GM12878 (cell line): Measurements from ENCODE around the gene GIT1.
"Not testable (repeated sequence)": the region's sequence is repeated elsewhere in the genome, so short reads cannot be mapped to it uniquely, and the experiment has no call there.

Experiments used
- EP300 ChIP-seq, 2 experiments: fragments of 150-350 bp in 1 of 2; IDR thresholded peaks; 2 replicates each; pipeline ENCODE4 v1.6.1; 2011 to 2012; ENCODE audit warnings: low read depth in 2 of 2, low read length in 2 of 2, borderline replicate concordance in 1 of 2, improper control_type of control experiment in 1 of 2, inconsistent platforms in 1 of 2; ENCODE audit not compliant: control insufficient read depth in 1 of 2
- FOXK2 ChIP-seq: fragments of 450-650 bp; IDR thresholded peaks from 2 replicates; pipeline ENCODE4 v1.6.1; 2017; ENCODE audit warnings: mild to moderate bottlenecking, moderate library complexity
- GABPA ChIP-seq: IDR thresholded peaks from 2 replicates; pipeline ENCODE4 v1.6.1; 2014; ENCODE audit warnings: antibody characterized with exemption, low read depth, mild to moderate bottlenecking, inconsistent platforms
- POLR2A ChIP-seq: IDR thresholded peaks from 2 replicates; pipeline ENCODE4 v1.6.1; 2011; ENCODE audit warnings: low read depth, mild to moderate bottlenecking, low read length
- POLR2AphosphoS5 ChIP-seq: IDR thresholded peaks from 2 replicates; pipeline ENCODE4 v1.6.1; 2011; ENCODE audit warnings: mild to moderate bottlenecking, low read length, inconsistent platforms
- RFX5 ChIP-seq: IDR thresholded peaks from 2 replicates; pipeline ENCODE4 v1.6.1; 2011; ENCODE audit warnings: low read depth, low read length, improper control_type of control experiment
- ZNF274 ChIP-seq: IDR thresholded peaks from one replicate; pipeline ENCODE4 v1.8.0; 2011; ENCODE audit not compliant: insufficient read length, insufficient read depth
- TF ChIP-seq, protein P1 (sequence below): fragments of 450-650 bp; IDR thresholded peaks from 2 replicates; pipeline ENCODE4 v1.6.1; 2017; ENCODE audit warnings: antibody characterized with exemption, mild to moderate bottlenecking, moderate library complexity
- TF ChIP-seq, protein P2 (sequence below), 3 experiments: IDR thresholded peaks in 2 of 3; conservative IDR thresholded peaks in 1 of 3; 2 replicates each; pipeline ENCODE4 v1.5.1; 2011; ENCODE audit warnings: low read depth in 3 of 3, low read length in 3 of 3, mild to moderate bottlenecking in 3 of 3, control low read depth in 2 of 3, moderate library complexity in 2 of 3, inconsistent platforms in 1 of 3, mixed read lengths in 1 of 3; ENCODE audit not compliant: control insufficient read depth in 2 of 3, insufficient read depth in 1 of 3; ENCODE audit errors: extremely low read depth in 1 of 3
- TF ChIP-seq, protein P3 (sequence below): IDR thresholded peaks from 2 replicates; pipeline ENCODE4 v1.6.1; 2012; ENCODE audit warnings: low read length, inconsistent platforms
- TF ChIP-seq, protein P4 (sequence below): fragments of 450-650 bp; IDR thresholded peaks from 2 replicates; pipeline ENCODE4 v1.6.1; 2017; ENCODE audit warnings: borderline replicate concordance
- TF ChIP-seq, protein P5 (sequence below): IDR thresholded peaks from 2 replicates; pipeline ENCODE4 v1.6.1; 2011; ENCODE audit warnings: low read depth, mild to moderate bottlenecking, low read length, moderate library complexity, borderline replicate concordance; ENCODE audit errors: extremely low read depth

DNA sequence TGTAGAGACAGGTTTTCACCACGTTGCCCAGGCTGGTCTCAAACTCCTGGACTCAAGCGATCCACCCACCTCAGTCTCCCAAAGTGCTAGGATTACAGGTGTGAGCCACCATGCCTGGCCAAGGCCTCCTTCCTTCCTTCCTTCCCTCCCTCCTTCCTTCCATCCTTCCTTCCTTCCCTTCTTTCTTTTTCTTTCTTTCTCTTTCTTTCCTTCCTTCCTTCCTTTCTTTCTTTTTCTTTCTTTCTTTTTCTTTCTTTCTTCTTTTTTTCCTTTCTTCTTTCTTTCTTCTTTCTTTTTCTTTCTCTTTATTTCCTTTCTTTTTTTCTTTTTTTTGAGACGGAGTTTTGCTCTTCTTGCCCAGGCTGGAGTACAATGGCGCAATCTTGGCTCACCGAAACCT is 31.3 kb downstream of the GIT1 start:
- TF ChIP-seq, protein P1, sequence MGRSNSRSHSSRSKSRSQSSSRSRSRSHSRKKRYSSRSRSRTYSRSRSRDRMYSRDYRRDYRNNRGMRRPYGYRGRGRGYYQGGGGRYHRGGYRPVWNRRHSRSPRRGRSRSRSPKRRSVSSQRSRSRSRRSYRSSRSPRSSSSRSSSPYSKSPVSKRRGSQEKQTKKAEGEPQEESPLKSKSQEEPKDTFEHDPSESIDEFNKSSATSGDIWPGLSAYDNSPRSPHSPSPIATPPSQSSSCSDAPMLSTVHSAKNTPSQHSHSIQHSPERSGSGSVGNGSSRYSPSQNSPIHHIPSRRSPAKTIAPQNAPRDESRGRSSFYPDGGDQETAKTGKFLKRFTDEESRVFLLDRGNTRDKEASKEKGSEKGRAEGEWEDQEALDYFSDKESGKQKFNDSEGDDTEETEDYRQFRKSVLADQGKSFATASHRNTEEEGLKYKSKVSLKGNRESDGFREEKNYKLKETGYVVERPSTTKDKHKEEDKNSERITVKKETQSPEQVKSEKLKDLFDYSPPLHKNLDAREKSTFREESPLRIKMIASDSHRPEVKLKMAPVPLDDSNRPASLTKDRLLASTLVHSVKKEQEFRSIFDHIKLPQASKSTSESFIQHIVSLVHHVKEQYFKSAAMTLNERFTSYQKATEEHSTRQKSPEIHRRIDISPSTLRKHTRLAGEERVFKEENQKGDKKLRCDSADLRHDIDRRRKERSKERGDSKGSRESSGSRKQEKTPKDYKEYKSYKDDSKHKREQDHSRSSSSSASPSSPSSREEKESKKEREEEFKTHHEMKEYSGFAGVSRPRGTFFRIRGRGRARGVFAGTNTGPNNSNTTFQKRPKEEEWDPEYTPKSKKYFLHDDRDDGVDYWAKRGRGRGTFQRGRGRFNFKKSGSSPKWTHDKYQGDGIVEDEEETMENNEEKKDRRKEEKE: not testable (repeated sequence)
- TF ChIP-seq, protein P2, sequence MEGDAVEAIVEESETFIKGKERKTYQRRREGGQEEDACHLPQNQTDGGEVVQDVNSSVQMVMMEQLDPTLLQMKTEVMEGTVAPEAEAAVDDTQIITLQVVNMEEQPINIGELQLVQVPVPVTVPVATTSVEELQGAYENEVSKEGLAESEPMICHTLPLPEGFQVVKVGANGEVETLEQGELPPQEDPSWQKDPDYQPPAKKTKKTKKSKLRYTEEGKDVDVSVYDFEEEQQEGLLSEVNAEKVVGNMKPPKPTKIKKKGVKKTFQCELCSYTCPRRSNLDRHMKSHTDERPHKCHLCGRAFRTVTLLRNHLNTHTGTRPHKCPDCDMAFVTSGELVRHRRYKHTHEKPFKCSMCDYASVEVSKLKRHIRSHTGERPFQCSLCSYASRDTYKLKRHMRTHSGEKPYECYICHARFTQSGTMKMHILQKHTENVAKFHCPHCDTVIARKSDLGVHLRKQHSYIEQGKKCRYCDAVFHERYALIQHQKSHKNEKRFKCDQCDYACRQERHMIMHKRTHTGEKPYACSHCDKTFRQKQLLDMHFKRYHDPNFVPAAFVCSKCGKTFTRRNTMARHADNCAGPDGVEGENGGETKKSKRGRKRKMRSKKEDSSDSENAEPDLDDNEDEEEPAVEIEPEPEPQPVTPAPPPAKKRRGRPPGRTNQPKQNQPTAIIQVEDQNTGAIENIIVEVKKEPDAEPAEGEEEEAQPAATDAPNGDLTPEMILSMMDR (IDR thresholded peaks at IDR 0.05 in 2 of 3, conservative IDR thresholded peaks at IDR 0.05 in 1 of 3; ENCODE audit: control insufficient read depth in 2 of 3, extremely low read depth in 1 of 3, insufficient read depth in 1 of 3, low read depth in 3 of 3, low read length in 3 of 3): not testable (repeated sequence)
- TF ChIP-seq, protein P3, sequence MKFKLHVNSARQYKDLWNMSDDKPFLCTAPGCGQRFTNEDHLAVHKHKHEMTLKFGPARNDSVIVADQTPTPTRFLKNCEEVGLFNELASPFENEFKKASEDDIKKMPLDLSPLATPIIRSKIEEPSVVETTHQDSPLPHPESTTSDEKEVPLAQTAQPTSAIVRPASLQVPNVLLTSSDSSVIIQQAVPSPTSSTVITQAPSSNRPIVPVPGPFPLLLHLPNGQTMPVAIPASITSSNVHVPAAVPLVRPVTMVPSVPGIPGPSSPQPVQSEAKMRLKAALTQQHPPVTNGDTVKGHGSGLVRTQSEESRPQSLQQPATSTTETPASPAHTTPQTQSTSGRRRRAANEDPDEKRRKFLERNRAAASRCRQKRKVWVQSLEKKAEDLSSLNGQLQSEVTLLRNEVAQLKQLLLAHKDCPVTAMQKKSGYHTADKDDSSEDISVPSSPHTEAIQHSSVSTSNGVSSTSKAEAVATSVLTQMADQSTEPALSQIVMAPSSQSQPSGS: not testable (repeated sequence)
- not testable (repeated sequence) for TF ChIP-seq GABPA; POLR2AphosphoS5; POLR2A; ZNF274; FOXK2; RFX5; EP300 (IDR thresholded peaks at IDR 0.05; ENCODE audit: borderline replicate concordance in 1 of 2, control insufficient read depth in 1 of 2, low read depth in 2 of 2, low read length in 2 of 2)
- TF ChIP-seq, protein P4, sequence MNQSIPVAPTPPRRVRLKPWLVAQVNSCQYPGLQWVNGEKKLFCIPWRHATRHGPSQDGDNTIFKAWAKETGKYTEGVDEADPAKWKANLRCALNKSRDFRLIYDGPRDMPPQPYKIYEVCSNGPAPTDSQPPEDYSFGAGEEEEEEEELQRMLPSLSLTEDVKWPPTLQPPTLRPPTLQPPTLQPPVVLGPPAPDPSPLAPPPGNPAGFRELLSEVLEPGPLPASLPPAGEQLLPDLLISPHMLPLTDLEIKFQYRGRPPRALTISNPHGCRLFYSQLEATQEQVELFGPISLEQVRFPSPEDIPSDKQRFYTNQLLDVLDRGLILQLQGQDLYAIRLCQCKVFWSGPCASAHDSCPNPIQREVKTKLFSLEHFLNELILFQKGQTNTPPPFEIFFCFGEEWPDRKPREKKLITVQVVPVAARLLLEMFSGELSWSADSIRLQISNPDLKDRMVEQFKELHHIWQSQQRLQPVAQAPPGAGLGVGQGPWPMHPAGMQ: not testable (repeated sequence)
- TF ChIP-seq, protein P5, sequence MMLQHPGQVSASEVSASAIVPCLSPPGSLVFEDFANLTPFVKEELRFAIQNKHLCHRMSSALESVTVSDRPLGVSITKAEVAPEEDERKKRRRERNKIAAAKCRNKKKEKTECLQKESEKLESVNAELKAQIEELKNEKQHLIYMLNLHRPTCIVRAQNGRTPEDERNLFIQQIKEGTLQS: not testable (repeated sequence)
